ENCODE data around the gene SNAP47. TPM values are rescaled to one million over a fixed set of nuclear protein-coding genes. Genes with fewer than 3 reads are reported as not detected.
A peak's percentile ranks its signal among the peaks of the same experiment; 100 is the strongest.

SNAP47 gene, protein sequence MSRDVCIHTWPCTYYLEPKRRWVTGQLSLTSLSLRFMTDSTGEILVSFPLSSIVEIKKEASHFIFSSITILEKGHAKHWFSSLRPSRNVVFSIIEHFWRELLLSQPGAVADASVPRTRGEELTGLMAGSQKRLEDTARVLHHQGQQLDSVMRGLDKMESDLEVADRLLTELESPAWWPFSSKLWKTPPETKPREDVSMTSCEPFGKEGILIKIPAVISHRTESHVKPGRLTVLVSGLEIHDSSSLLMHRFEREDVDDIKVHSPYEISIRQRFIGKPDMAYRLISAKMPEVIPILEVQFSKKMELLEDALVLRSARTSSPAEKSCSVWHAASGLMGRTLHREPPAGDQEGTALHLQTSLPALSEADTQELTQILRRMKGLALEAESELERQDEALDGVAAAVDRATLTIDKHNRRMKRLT
- polyA plus RNA-seq (2011; rRNA removed) = 39.5 and 42.5 TPM in 2 replicates
- polyA plus RNA-seq (2012; cell fraction: cytosol; rRNA removed) = 38.1 and 38.2 TPM in 2 replicates
- 30.4 and 31.8 TPM in 2 replicates for polyA plus RNA-seq (2012; cell fraction: nucleus; rRNA removed)
- 26.7 to 29.6 TPM (median 29.6 TPM) in 3 replicates for polyA plus RNA-seq (2017; fragmentation: RNase III; extraction: RNeasy Plus Mini Kit Qiagen cat#74134 plus additional on column Dnase treatment)
- polyA minus RNA-seq (2011; rRNA and poly(A)+ RNA removed) = 35.4 and 37.5 TPM in 2 replicates

DNA sequence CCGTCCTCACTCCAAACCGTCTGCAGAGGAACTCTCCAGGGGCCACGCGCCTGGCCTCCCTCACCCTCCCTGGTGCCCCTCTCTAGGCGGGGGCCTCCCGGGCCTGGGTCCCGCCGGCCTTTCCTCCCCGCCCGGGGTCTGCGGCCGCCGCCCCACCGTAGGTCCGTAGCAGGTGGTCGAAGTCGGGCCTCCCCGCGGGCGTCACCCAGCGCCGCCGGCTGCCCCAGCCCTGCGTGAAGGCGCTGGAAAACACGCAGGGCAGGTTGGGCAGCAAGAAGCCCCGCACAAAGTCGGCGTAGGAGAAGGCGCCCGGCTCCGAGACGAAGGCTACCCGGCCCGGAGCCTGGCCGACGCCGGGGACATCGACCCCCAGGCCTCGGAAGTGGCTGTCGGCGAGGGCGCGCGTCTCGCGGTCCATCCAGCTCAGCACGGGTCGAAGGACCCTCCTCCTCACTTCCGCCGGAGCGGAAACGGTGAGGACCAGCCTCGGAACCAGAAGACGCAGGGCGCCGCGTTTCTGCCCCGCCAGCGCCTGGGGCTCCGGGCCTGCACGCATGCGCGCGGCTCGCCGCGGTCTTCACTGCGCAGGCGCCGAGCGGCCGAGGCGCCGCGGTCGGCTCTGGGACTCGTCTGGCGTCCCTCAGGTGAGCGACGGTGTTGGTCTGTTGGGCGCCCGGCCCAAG is at the start of gene SNAP47, which contains the start of gene JMJD4:
SNAP47 (plus strand) TSS at position 580 of the 683 bp plus-strand sequence. CDS start 12,302 bp downstream, outside the sequence.
JMJD4 (minus strand) TSS at position 447 of the 683 bp plus-strand sequence; CDS start at position 418, 29 bp downstream.
- Histone ChIP-seq H3K4me3 (peak within 1 kb of the TSS; percentile 88), H3K9me3 (no peaks in the 10 kb centered on the region), H3K4me2 (peak within 1 kb of the TSS; percentile 97), H3K4me1 (peaks cover 15% of the 10 kb centered on the region; the same call in 2 of the 3 replicates), H3K27ac (peak within 1 kb of the TSS; percentile 93 to 98)
- ChIA-PET CTCF (interaction anchor here (1.1 kb wide), 1 partner anchor 28 kb away, joined by 5 read pairs; no protein-coding TSS in a partner anchor), POLR2A (interaction anchor here (0.6 to 1.3 kb wide), 5 partner anchors 53 to 1661 kb away, joined by 3 to 5 read pairs (median 3); partner anchors contain the start of gene WNT9A)
- no CpG with 5 or more reads among the region's 83 CpGs for WGBS (ENCODE audit: missing lambda C conversion rate)
- ATAC-seq = peak; percentile 90 to 94
- peak; percentile 91 to 93 for DNase-seq (ENCODE audit: low read depth in 1 of 2, low spot score in 1 of 2)
- no peak for FAIRE-seq
- TF ChIP-seq GATA3 (IDR thresholded peaks at IDR 0.05; ENCODE audit: borderline replicate concordance) = 0 out of 2 replicates have a peak, but pooled peaks have one; percentile 40
- TF ChIP-seq, protein P1, sequence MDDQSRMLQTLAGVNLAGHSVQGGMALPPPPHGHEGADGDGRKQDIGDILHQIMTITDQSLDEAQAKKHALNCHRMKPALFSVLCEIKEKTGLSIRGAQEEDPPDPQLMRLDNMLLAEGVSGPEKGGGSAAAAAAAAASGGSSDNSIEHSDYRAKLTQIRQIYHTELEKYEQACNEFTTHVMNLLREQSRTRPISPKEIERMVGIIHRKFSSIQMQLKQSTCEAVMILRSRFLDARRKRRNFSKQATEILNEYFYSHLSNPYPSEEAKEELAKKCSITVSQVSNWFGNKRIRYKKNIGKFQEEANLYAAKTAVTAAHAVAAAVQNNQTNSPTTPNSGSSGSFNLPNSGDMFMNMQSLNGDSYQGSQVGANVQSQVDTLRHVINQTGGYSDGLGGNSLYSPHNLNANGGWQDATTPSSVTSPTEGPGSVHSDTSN (IDR thresholded peaks at IDR 0.05) = peak; percentile 60; the same call in 1 of the 2 replicates
- TF ChIP-seq TP53 (CRISPR knock-in tag; IDR thresholded peaks at IDR 0.05) = peak; percentile 9; the same call in 1 of the 2 replicates
- TF ChIP-seq KDM1A (IDR thresholded peaks at IDR 0.05; ENCODE audit: low read depth) = no peak
- TF ChIP-seq EP300 (IDR thresholded peaks at IDR 0.05) = 0 out of 5 replicates have a peak, but pooled peaks of 1 of the 2 experiments have one; percentile 26
- peak; percentile 94 for TF ChIP-seq MAX (IDR thresholded peaks at IDR 0.05)
- TF ChIP-seq KDM5A (IDR thresholded peaks at IDR 0.05) = peak; percentile 58
- TF ChIP-seq RNF2 (IDR thresholded peaks at IDR 0.05; ENCODE audit: borderline replicate concordance, low read depth) = no peak; the same call in 1 of the 2 replicates
- TF ChIP-seq HOXB5 (CRISPR knock-in tag; IDR thresholded peaks at IDR 0.05) = no peak
- TF ChIP-seq JUN (IDR thresholded peaks at IDR 0.05) = peak; percentile 62 to 96; a peak in 4 of 5 replicates
- TF ChIP-seq HOXB13 (CRISPR knock-in tag; IDR thresholded peaks at IDR 0.05; ENCODE audit: low read depth) = no peak
- TF ChIP-seq NFE2L2 (conservative IDR thresholded peaks at IDR 0.05; ENCODE audit: low read length) = no peak
- TF ChIP-seq, protein P2, sequence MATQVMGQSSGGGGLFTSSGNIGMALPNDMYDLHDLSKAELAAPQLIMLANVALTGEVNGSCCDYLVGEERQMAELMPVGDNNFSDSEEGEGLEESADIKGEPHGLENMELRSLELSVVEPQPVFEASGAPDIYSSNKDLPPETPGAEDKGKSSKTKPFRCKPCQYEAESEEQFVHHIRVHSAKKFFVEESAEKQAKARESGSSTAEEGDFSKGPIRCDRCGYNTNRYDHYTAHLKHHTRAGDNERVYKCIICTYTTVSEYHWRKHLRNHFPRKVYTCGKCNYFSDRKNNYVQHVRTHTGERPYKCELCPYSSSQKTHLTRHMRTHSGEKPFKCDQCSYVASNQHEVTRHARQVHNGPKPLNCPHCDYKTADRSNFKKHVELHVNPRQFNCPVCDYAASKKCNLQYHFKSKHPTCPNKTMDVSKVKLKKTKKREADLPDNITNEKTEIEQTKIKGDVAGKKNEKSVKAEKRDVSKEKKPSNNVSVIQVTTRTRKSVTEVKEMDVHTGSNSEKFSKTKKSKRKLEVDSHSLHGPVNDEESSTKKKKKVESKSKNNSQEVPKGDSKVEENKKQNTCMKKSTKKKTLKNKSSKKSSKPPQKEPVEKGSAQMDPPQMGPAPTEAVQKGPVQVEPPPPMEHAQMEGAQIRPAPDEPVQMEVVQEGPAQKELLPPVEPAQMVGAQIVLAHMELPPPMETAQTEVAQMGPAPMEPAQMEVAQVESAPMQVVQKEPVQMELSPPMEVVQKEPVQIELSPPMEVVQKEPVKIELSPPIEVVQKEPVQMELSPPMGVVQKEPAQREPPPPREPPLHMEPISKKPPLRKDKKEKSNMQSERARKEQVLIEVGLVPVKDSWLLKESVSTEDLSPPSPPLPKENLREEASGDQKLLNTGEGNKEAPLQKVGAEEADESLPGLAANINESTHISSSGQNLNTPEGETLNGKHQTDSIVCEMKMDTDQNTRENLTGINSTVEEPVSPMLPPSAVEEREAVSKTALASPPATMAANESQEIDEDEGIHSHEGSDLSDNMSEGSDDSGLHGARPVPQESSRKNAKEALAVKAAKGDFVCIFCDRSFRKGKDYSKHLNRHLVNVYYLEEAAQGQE (IDR thresholded peaks at IDR 0.05) = peak; percentile 46; the same call in 1 of the 2 replicates
- TF ChIP-seq RARB (CRISPR knock-in tag; IDR thresholded peaks at IDR 0.05) = no peak
- no peak for TF ChIP-seq ZSCAN20 (CRISPR knock-in tag; IDR thresholded peaks at IDR 0.05)
- no peak for TF ChIP-seq NR3C1 (IDR thresholded peaks at IDR 0.05)
- TF ChIP-seq CEBPB (IDR thresholded peaks at IDR 0.05) = peak in 1 of 2 experiments; percentile 9; a peak in 1 of 4 replicates
- no peak for TF ChIP-seq POLR2AphosphoS2 (conservative IDR thresholded peaks at IDR 0.05; ENCODE audit: low read length)
- TF ChIP-seq HOXA7 (CRISPR knock-in tag; IDR thresholded peaks at IDR 0.05) = no peak
- TF ChIP-seq, protein P3, sequence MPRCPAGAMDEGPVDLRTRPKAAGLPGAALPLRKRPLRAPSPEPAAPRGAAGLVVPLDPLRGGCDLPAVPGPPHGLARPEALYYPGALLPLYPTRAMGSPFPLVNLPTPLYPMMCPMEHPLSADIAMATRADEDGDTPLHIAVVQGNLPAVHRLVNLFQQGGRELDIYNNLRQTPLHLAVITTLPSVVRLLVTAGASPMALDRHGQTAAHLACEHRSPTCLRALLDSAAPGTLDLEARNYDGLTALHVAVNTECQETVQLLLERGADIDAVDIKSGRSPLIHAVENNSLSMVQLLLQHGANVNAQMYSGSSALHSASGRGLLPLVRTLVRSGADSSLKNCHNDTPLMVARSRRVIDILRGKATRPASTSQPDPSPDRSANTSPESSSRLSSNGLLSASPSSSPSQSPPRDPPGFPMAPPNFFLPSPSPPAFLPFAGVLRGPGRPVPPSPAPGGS (IDR thresholded peaks at IDR 0.05) = peak; percentile 78
- TF ChIP-seq RAD21 (conservative IDR thresholded peaks at IDR 0.05 in 1 of 2, IDR thresholded peaks at IDR 0.05 in 1 of 2) = no peak
- TF ChIP-seq BHLHE40 (IDR thresholded peaks at IDR 0.05; ENCODE audit: low read depth, low read length) = no peak
- TF ChIP-seq FOXS1 (CRISPR knock-in tag; IDR thresholded peaks at IDR 0.05) = peak; percentile 53; the same call in 1 of the 2 replicates
- TF ChIP-seq MYC (IDR thresholded peaks at IDR 0.05; ENCODE audit: borderline replicate concordance, low read length) = peak; percentile 70; the same call in 1 of the 2 replicates
- peak; percentile 90 for TF ChIP-seq PHF8 (IDR thresholded peaks at IDR 0.05; ENCODE audit: borderline replicate concordance, low read depth)
- no peak for TF ChIP-seq RCOR1 (IDR thresholded peaks at IDR 0.05; ENCODE audit: low read depth, low read length)
- no peak for TF ChIP-seq SREBF2 (IDR thresholded peaks at IDR 0.05)
- no peak for TF ChIP-seq CTCF (IDR thresholded peaks at IDR 0.05)
- no peak for TF ChIP-seq FOSL2 (IDR thresholded peaks at IDR 0.05)
- TF ChIP-seq FOSL2 (CRISPR knock-in tag; IDR thresholded peaks at IDR 0.05) = peak; percentile 31; the same call in 1 of the 2 replicates
